Gastrocnemius medialis (tissue), 4 donors: Measurements from ENCODE around the gene ZNF598. TPM values are rescaled to one million over a fixed set of nuclear protein-coding genes. Genes with fewer than 3 reads are reported as not detected.

Experiments
- ATAC-seq, 2 donors: fragments of 150-250 bp; one replicate each; pipeline ENCODE4 v1.9.1; 2016
- DNase-seq, 2 donors: peaks; one replicate each; pipeline ENCODE4 v3.0.0-alpha.2; 2019
- H3K27ac ChIP-seq, 4 donors: fragments of 200-600 bp; sonication (generic); 1 replicate in 1 of 4; 2 replicates in 3 of 4; pipeline ENCODE4 v1.5.1; 2016 to 2018; ENCODE audit warnings: mild to moderate bottlenecking in 2 of 4, moderate library complexity in 1 of 4
- H3K27me3 ChIP-seq, 3 donors: fragments of 200-600 bp; sonication (generic) in 2 of 3; 1 replicate in 1 of 3; 2 replicates in 2 of 3; pipeline versions ENCODE4 v1.5.1 to v1.6.0; 2016 to 2019; ENCODE audit warnings: mild to moderate bottlenecking in 1 of 3, moderate library complexity in 1 of 3
- H3K36me3 ChIP-seq, 2 donors: fragments of 200-600 bp; sonication (generic) in 1 of 2; one replicate each; pipeline ENCODE4 v1.5.1; 2017 to 2018
- H3K4me1 ChIP-seq, 2 donors: fragments of 200-600 bp; sonication (generic) in 1 of 2; one replicate each; pipeline ENCODE4 v1.5.1; 2016 to 2017; ENCODE audit warnings: mild to moderate bottlenecking in 2 of 2
- H3K4me3 ChIP-seq, 4 donors: fragments of 200-600 bp; sonication (generic) in 3 of 4; 1 replicate in 1 of 4; 2 replicates in 3 of 4; pipeline ENCODE4 v1.5.1; 2016 to 2019; ENCODE audit warnings: mild to moderate bottlenecking in 2 of 4
- H3K9me3 ChIP-seq, 3 donors: fragments of 200-600 bp; sonication (generic) in 2 of 3; 1 replicate in 1 of 3; 2 replicates in 2 of 3; pipeline ENCODE4 v1.5.1; 2016 to 2019
- POLR2A ChIP-seq, 2 donors: fragments of 450-650 bp; IDR thresholded peaks; one replicate each; pipeline ENCODE4 v1.6.1; 2017; ENCODE audit warnings: antibody characterized with exemption in 2 of 2, mild to moderate bottlenecking in 2 of 2, moderate library complexity in 2 of 2
- in situ Hi-C, 4 donors: fragments of 200-750 bp; cut with MboI; loops; one replicate each; pipeline versions ENCODE4 v1.15.0 to v1.8.0; 2017; ENCODE audit warnings: low sequenced_read_pairs in 4 of 4
- intact Hi-C: fragments of 100-400 bp; cut with DNase I; formaldehyde crosslinking; loops from one replicate; pipeline ENCODE4 v1.15.1; 2023; ENCODE audit warnings: low total_unique reads
- total RNA-seq, 4 donors: library from RNA; depleted of rRNA; stranded (reverse); fragments of >200 nt; gene quantifications; one replicate each; pipeline versions ENCODE4 v1.1.0 to v1.2.3, GENCODE V29; 2016
- TF ChIP-seq, protein P1 (sequence below), 5 experiments: fragments of 450-650 bp in 3 of 5; fragments of 200-600 bp in 2 of 5; sonication (generic) in 2 of 5; IDR thresholded peaks in 4 of 5; conservative IDR thresholded peaks in 1 of 5; 1 replicate in 4 of 5; 2 replicates in 1 of 5; pipeline ENCODE4 v1.5.1; 2016 to 2019; ENCODE audit warnings: antibody characterized with exemption in 5 of 5, mild to moderate bottlenecking in 3 of 5, moderate library complexity in 3 of 5

Gene ZNF598
- total RNA-seq, 4 donors from 2014 or later, result 57.0 to 92.2 (median 75.4) TPM

DNA sequence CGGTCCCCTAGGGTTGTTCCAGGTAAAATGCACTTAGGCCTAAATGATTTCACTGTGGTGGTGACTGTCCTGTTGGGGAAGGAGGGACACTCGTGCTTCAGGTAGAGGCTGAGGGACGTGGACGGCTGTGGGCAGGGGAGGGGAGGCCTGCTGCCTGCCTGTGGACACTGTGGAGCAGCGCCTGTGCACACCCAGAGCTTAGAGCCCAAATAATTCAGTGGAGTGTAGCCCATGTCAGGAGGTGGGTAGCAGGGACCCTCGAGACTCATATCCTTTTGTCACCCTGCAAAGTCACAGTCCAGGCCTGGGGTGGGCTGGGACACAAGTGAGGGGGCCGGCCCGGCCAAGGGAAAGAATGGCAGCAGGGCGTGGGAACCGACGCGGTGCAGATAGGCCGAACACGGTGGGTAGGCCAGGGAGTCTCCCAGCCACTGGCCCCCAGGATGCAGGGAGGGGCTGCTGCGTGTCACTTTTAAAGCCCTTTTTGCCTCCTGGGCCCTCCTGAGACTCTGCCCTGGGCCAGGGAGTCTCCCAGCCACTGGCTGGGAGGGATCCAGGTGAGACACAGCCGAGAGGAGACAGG is 16.3 kb upstream of the ZNF598 start:
- ATAC-seq (no peak), DNase-seq (no peak)
- Histone ChIP-seq H3K27ac (peak overlapping the region; percentile 14 to 77 (median 76)), H3K4me3 (peak overlapping the region; percentile 34 to 62 (median 58)), H3K27me3 (peaks cover 9 to 10% (median 9%) of the 10 kb centered on the region in 3 donors), H3K4me1 (peaks cover 0 to 10% of the 10 kb centered on the region in 2 donors), H3K36me3 (no peaks in the 10 kb centered on the region), H3K9me3 (no peaks in the 10 kb centered on the region)
- in situ Hi-C loops, result no loop called here
- TF ChIP-seq, protein P1, sequence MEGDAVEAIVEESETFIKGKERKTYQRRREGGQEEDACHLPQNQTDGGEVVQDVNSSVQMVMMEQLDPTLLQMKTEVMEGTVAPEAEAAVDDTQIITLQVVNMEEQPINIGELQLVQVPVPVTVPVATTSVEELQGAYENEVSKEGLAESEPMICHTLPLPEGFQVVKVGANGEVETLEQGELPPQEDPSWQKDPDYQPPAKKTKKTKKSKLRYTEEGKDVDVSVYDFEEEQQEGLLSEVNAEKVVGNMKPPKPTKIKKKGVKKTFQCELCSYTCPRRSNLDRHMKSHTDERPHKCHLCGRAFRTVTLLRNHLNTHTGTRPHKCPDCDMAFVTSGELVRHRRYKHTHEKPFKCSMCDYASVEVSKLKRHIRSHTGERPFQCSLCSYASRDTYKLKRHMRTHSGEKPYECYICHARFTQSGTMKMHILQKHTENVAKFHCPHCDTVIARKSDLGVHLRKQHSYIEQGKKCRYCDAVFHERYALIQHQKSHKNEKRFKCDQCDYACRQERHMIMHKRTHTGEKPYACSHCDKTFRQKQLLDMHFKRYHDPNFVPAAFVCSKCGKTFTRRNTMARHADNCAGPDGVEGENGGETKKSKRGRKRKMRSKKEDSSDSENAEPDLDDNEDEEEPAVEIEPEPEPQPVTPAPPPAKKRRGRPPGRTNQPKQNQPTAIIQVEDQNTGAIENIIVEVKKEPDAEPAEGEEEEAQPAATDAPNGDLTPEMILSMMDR (IDR thresholded peaks at IDR 0.05 in 4 of 5, conservative IDR thresholded peaks at IDR 0.05 in 1 of 5), result no peak
- TF ChIP-seq POLR2A (IDR thresholded peaks at IDR 0.05), result no peak
- intact Hi-C loops, result no loop called here

- no peak for ATAC-seq
- DNase-seq, result no peak
- TF ChIP-seq, protein P1 (IDR thresholded peaks at IDR 0.05 in 4 of 5, conservative IDR thresholded peaks at IDR 0.05 in 1 of 5), result no peak
- TF ChIP-seq POLR2A (IDR thresholded peaks at IDR 0.05), result no peak
- no peaks in the 10 kb centered on the region for H3K36me3 ChIP-seq
- H3K4me3 ChIP-seq, result no peak overlapping the region
- H3K4me1 ChIP-seq, result peaks cover 0 to 13% of the 10 kb centered on the region in 2 donors
- intact Hi-C loops (no loop called here), in situ Hi-C loops (no loop called here)
- H3K27me3 ChIP-seq, result peaks cover 15 to 17% (median 16%) of the 10 kb centered on the region in 3 donors
- no peaks in the 10 kb centered on the region for H3K9me3 ChIP-seq
- peak overlapping the region in 1 of 4 donors; percentile 8 for H3K27ac ChIP-seq
Observed at GRCh38 chr16:2025251-2025650, 15.6 kb upstream of the ZNF598 start.

GRCh38 chr16:2024032-2024420 is 14.4 kb upstream of the ZNF598 start:
- DNase-seq (no peak), ATAC-seq (no peak)
- Histone ChIP-seq H3K4me1 (peaks cover 0 to 16% of the 10 kb centered on the region in 2 donors), H3K36me3 (no peaks in the 10 kb centered on the region), H3K27ac (peak overlapping the region; percentile 54 to 80 (median 64)), H3K9me3 (no peaks in the 10 kb centered on the region), H3K4me3 (peak overlapping the region; percentile 2 to 63 (median 43)), H3K27me3 (peaks cover 27 to 28% (median 27%) of the 10 kb centered on the region in 3 donors)
- TF ChIP-seq, protein P1 (IDR thresholded peaks at IDR 0.05 in 4 of 5, conservative IDR thresholded peaks at IDR 0.05 in 1 of 5), result no peak
- TF ChIP-seq POLR2A (IDR thresholded peaks at IDR 0.05), result no peak
- intact Hi-C loops, result no loop called here
- in situ Hi-C loops, result loop anchor here in 1 of 4 donors (5.0 kb wide), 1 partner anchor 118 kb away; no protein-coding TSS in a partner anchor

DNA sequence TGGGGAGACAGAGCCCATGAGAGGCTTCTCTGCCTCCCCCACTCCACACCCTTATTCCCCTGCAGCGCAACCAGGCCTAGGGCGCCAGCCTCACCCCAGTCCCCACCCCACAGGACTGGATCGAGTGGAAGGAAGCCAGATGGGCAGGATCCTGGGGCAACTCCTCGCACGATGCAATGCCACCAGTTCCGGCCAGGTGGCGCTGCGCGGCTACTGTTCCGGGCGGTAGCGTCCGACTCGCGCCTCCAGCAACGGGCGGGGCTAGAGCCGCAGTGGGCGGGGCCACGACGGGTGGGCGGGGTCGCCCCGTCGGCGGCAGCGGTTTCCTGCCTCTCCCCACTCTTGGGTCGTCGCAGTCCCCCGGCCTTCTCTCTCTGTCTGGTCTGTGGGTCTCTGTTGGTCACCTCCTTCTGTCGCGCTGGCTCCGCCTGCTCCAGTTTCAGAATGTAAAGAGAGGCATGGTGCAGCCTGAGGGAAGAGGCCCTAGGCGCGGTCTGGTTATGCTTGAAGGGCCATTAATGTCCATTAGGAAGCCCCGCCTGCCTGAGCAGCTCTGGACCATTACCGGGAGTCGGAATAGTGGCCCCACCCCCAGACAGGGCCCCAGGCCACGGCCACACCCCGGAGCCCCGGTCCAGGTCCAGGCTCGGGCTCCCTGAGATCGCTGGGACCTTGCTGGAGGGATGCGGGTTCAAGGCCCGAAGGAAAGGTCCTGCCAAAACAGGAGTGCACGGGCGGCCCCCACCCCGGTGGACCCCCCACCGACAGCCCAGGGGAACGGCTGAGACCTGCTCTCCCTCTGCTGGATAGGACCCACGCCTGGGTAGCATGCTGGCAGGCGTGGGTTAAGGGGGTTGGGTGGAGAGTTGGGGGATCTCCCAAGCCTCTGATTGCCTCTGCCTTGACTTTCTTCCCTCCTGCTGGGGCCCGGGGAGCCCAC is 13.7 kb upstream of the ZNF598 start:
- no peaks in the 10 kb centered on the region for H3K36me3 ChIP-seq
- no peaks in the 10 kb centered on the region for H3K9me3 ChIP-seq
- DNase-seq (peak; percentile 87 to 88), ATAC-seq (peak; percentile 80 to 83)
- in situ Hi-C loops (loop anchor here in 1 of 4 donors (5.0 kb wide), 1 partner anchor 119 kb away; no protein-coding TSS in a partner anchor), intact Hi-C loops (loop anchor here (1.0 to 2.0 kb wide), 5 partner anchors 24 to 227 kb away; partner anchors contain the start of genes ECI1, NTHL1 and TSC2)
- H3K27me3 ChIP-seq, result peaks cover 27 to 33% (median 31%) of the 10 kb centered on the region in 3 donors
- peak in 1 of 2 donors; percentile 48 for TF ChIP-seq POLR2A (IDR thresholded peaks at IDR 0.05)
- TF ChIP-seq, protein P1 (IDR thresholded peaks at IDR 0.05 in 4 of 5, conservative IDR thresholded peaks at IDR 0.05 in 1 of 5), result peak; percentile 95 to 99 (median 98)
- peaks cover 0 to 16% of the 10 kb centered on the region in 2 donors for H3K4me1 ChIP-seq
- peak overlapping the region; percentile 37 to 63 (median 44) for H3K4me3 ChIP-seq
- H3K27ac ChIP-seq, result peak overlapping the region; percentile 54 to 80 (median 64)
